Natural killer cell (primary cell): ENCODE results near the gene SURF4. TPM values are rescaled to one million over a fixed set of nuclear protein-coding genes. Genes with fewer than 3 reads are reported as not detected.

Source experiments
- ATAC-seq, 3 donors: fragments of 150-1000 bp in 2 of 3; fragments of 200-7000 bp in 1 of 3; cut with Tn5 transposase; 1 replicate in 1 of 3; 2 replicates in 2 of 3; pipeline ENCODE4 v1.10.0; 2021; ENCODE audit warnings: mild to moderate bottlenecking in 2 of 3, moderate library complexity in 2 of 3
- DNase-seq, 2 donors: peaks; one replicate each; pipeline versions ENCODE4 v3.0.0 to v3.0.0-alpha.2; 2013 to 2021; ENCODE audit warnings: mixed read lengths in 1 of 2
- H3K27ac ChIP-seq: one replicate; pipeline ENCODE4 v1.5.1; 2013; ENCODE audit warnings: mild to moderate bottlenecking, low read length
- H3K27me3 ChIP-seq: one replicate; pipeline ENCODE4 v1.6.1; 2013; ENCODE audit warnings: low read length; ENCODE audit not compliant: control insufficient read depth, insufficient read depth
- H3K36me3 ChIP-seq: one replicate; pipeline ENCODE4 v1.6.1; 2013; ENCODE audit warnings: low read length; ENCODE audit not compliant: control insufficient read depth, insufficient read depth
- H3K4me1 ChIP-seq: one replicate; pipeline ENCODE4 v1.6.1; 2013; ENCODE audit warnings: low read length; ENCODE audit not compliant: control insufficient read depth, insufficient read depth
- H3K4me3 ChIP-seq: one replicate; pipeline ENCODE4 v1.5.1; 2013; ENCODE audit warnings: low read length
- H3K9me3 ChIP-seq: one replicate; pipeline ENCODE4 v1.6.1; 2013; ENCODE audit warnings: low read length; ENCODE audit not compliant: control insufficient read depth, insufficient read depth
- H3K27ac Mint-ChIP-seq, 2 donors: one replicate each; pipeline ENCODE4 v1.8.0; 2022; ENCODE audit warnings: mild to moderate bottlenecking in 2 of 2, mixed read lengths in 2 of 2, moderate library complexity in 1 of 2
- H3K27me3 Mint-ChIP-seq, 2 donors: one replicate each; pipeline ENCODE4 v1.8.0; 2022; ENCODE audit warnings: low read depth in 2 of 2, mixed read lengths in 2 of 2
- H3K36me3 Mint-ChIP-seq: one replicate; pipeline ENCODE4 v1.8.0; 2022; ENCODE audit warnings: mixed read lengths
- H3K4me1 Mint-ChIP-seq, 2 donors: one replicate each; pipeline ENCODE4 v1.8.0; 2022; ENCODE audit warnings: mixed read lengths in 2 of 2
- H3K4me3 Mint-ChIP-seq: one replicate; pipeline ENCODE4 v1.8.0; 2022; ENCODE audit warnings: mild to moderate bottlenecking, moderate library complexity, mixed read lengths
- H3K9me3 Mint-ChIP-seq, 2 donors: one replicate each; pipeline ENCODE4 v1.8.0; 2022; ENCODE audit warnings: mixed read lengths in 2 of 2
- WGBS: methylation state at CpG from one replicate; pipeline ENCODE4 v1.1.7; 2013; ENCODE audit warnings: missing lambda C conversion rate; ENCODE audit not compliant: insufficient coverage; 5-methylcytosine and 5-hydroxymethylcytosine counted together
- intact Hi-C: fragments of 100-400 bp; cut with micrococcal nuclease; formaldehyde crosslinking; loops from one replicate; pipeline ENCODE4 v1.14.2; 2022
- total RNA-seq, 4 donors: library from RNA; stranded (reverse); fragments of 120-200 nt in 1 of 4; gene quantifications; one replicate each; pipeline versions ENCODE4 v1.2.3 to v1.2.4, GENCODE V29; 2013 to 2022
- TF ChIP-seq, protein P1 (sequence below): fragments of 200-600 bp; IDR thresholded peaks from one replicate; pipeline ENCODE4 v1.8.0; 2022; ENCODE audit warnings: antibody characterized with exemption

Gene SURF4
- total RNA-seq, 3 donors from 2014 or later (not counting 1 experiment from before 2014, with no cell fraction given): 111 to 135 (median 114) TPM

DNA sequence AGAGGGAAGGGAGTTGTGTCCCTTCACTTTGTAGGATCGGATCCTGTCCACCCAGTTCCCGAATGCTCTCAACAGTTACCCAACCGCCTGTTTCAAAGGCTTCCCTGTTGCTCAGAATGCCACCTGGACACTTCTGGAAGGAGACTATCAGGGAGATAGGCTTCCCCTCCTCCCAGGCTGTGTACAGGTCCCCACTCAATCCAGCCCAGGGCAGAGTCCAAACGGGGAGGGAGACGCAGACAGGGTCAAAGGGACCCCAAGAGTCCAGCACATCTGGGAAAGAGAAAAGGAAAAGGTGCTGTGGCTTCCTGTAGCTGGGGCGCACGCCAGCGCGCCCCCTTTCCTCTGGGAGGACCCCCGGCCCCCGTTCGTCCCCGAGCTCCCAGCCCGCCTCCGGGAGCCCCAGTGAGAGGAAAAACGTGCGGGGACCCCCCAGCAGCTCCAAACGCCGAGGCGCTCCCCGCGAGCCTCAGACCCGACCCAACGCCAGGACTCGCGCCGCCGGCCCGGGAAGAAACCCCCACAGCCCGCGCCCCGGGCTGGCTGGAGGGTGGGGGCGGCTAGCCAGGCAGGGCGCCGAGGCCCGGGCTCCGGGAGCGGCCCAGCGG, 640 bp downstream of the SURF4 start:
- intact Hi-C loops: loop anchor here (10.0 kb wide), 1 partner anchor 190 kb away; no protein-coding TSS in a partner anchor
- H3K27ac Mint-ChIP-seq: peak overlapping the region; percentile 95 to 96
- Histone ChIP-seq H3K27me3 (no peaks in the 10 kb centered on the region), H3K4me1 (peaks cover 55% of the 10 kb centered on the region), H3K4me3 (peak overlapping the region; percentile 72), H3K9me3 (no peaks in the 10 kb centered on the region), H3K36me3 (peaks cover 8% of the 10 kb centered on the region), H3K27ac (peak overlapping the region; percentile 75)
- TF ChIP-seq, protein P1, sequence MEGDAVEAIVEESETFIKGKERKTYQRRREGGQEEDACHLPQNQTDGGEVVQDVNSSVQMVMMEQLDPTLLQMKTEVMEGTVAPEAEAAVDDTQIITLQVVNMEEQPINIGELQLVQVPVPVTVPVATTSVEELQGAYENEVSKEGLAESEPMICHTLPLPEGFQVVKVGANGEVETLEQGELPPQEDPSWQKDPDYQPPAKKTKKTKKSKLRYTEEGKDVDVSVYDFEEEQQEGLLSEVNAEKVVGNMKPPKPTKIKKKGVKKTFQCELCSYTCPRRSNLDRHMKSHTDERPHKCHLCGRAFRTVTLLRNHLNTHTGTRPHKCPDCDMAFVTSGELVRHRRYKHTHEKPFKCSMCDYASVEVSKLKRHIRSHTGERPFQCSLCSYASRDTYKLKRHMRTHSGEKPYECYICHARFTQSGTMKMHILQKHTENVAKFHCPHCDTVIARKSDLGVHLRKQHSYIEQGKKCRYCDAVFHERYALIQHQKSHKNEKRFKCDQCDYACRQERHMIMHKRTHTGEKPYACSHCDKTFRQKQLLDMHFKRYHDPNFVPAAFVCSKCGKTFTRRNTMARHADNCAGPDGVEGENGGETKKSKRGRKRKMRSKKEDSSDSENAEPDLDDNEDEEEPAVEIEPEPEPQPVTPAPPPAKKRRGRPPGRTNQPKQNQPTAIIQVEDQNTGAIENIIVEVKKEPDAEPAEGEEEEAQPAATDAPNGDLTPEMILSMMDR: no peak
- H3K4me1 Mint-ChIP-seq: peaks cover 35 to 42% of the 10 kb centered on the region in 2 donors
- no peaks in the 10 kb centered on the region for H3K9me3 Mint-ChIP-seq
- ATAC-seq: peak in 1 of 3 donors; percentile 2
- no peaks in the 10 kb centered on the region for H3K27me3 Mint-ChIP-seq
- peak in 1 of 2 donors; percentile 38 for DNase-seq
- no peaks in the 10 kb centered on the region for H3K36me3 Mint-ChIP-seq
- peak overlapping the region; percentile 96 for H3K4me3 Mint-ChIP-seq
- under 1% methylated on average over 39 of the region's 39 CpGs for WGBS

DNA sequence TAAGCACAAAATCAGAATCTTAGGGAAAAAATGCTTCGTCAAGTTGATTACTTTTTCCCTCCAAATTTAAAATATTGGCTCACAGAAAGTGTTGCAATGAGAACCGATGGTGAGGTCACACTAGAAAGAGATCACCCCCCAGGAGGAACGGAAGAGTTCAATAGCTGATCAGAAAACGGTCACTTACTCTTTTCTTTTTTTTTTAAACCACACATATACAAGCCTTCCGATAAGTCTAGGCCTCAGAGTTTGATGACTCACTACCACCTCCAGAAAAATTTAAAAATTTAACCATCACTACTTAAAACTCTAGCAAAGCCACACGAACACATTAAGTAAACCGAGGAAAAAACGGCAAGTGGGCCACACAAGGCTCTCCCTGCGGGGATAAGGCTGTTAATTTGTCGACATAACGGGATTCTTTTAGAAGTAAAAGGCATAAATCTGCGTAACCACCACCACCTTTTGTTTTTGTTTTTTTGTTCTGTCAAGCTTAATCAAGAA, 1.2 kb downstream of the SURF4 start:
- intact Hi-C loops: loop anchor here (10.0 kb wide), 1 partner anchor 190 kb away; no protein-coding TSS in a partner anchor
- TF ChIP-seq, protein P1: no peak
- Histone ChIP-seq H3K4me3 (peak overlapping the region; percentile 72), H3K27ac (peak overlapping the region; percentile 75), H3K36me3 (peaks cover 12% of the 10 kb centered on the region), H3K27me3 (no peaks in the 10 kb centered on the region), H3K9me3 (no peaks in the 10 kb centered on the region), H3K4me1 (peaks cover 60% of the 10 kb centered on the region)
- ATAC-seq: peak in 1 of 3 donors; percentile 24
- Mint-ChIP-seq H3K4me1 (peaks cover 41 to 47% of the 10 kb centered on the region in 2 donors), H3K36me3 (no peaks in the 10 kb centered on the region), H3K9me3 (no peaks in the 10 kb centered on the region), H3K4me3 (peak overlapping the region; percentile 96), H3K27ac (peak overlapping the region; percentile 95 to 96), H3K27me3 (no peaks in the 10 kb centered on the region)
- WGBS: 15% methylated on average over 11 of the region's 12 CpGs
- DNase-seq: peak in 1 of 2 donors; percentile 67

GRCh38 chr9:133372144-133372543, 3.7 kb downstream of the SURF4 start:
- Histone ChIP-seq H3K27ac (peak overlapping the region; percentile 89), H3K27me3 (no peaks in the 10 kb centered on the region), H3K9me3 (no peaks in the 10 kb centered on the region), H3K4me1 (peaks cover 85% of the 10 kb centered on the region), H3K36me3 (peaks cover 17% of the 10 kb centered on the region), H3K4me3 (no peak overlapping the region)
- Mint-ChIP-seq H3K4me3 (peak overlapping the region; percentile 85), H3K9me3 (no peaks in the 10 kb centered on the region), H3K27ac (peak overlapping the region; percentile 90 to 96), H3K4me1 (peaks cover 65 to 72% of the 10 kb centered on the region in 2 donors), H3K27me3 (no peaks in the 10 kb centered on the region), H3K36me3 (no peaks in the 10 kb centered on the region)
- TF ChIP-seq, protein P1: no peak
- 65% methylated on average over 7 of the region's 7 CpGs for WGBS
- intact Hi-C loops: loop anchor here (10.0 kb wide), 1 partner anchor 187 kb away; no protein-coding TSS in a partner anchor
- no peak for ATAC-seq
- DNase-seq: no peak
